ENCODE results near the gene ZNF787.

- TF ChIP-seq, protein P1, sequence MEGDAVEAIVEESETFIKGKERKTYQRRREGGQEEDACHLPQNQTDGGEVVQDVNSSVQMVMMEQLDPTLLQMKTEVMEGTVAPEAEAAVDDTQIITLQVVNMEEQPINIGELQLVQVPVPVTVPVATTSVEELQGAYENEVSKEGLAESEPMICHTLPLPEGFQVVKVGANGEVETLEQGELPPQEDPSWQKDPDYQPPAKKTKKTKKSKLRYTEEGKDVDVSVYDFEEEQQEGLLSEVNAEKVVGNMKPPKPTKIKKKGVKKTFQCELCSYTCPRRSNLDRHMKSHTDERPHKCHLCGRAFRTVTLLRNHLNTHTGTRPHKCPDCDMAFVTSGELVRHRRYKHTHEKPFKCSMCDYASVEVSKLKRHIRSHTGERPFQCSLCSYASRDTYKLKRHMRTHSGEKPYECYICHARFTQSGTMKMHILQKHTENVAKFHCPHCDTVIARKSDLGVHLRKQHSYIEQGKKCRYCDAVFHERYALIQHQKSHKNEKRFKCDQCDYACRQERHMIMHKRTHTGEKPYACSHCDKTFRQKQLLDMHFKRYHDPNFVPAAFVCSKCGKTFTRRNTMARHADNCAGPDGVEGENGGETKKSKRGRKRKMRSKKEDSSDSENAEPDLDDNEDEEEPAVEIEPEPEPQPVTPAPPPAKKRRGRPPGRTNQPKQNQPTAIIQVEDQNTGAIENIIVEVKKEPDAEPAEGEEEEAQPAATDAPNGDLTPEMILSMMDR (IDR thresholded peaks at IDR 0.05; ENCODE audit: low read depth, low read length, missing input control) = peak; percentile 51
- TF ChIP-seq REST (IDR thresholded peaks at IDR 0.05) = no peak
- no peak for TF ChIP-seq TAF1 (conservative IDR thresholded peaks at IDR 0.05)
- peak; percentile 66 to 74 for TF ChIP-seq RAD21 (IDR thresholded peaks at IDR 0.05)
- TF ChIP-seq, protein P2, sequence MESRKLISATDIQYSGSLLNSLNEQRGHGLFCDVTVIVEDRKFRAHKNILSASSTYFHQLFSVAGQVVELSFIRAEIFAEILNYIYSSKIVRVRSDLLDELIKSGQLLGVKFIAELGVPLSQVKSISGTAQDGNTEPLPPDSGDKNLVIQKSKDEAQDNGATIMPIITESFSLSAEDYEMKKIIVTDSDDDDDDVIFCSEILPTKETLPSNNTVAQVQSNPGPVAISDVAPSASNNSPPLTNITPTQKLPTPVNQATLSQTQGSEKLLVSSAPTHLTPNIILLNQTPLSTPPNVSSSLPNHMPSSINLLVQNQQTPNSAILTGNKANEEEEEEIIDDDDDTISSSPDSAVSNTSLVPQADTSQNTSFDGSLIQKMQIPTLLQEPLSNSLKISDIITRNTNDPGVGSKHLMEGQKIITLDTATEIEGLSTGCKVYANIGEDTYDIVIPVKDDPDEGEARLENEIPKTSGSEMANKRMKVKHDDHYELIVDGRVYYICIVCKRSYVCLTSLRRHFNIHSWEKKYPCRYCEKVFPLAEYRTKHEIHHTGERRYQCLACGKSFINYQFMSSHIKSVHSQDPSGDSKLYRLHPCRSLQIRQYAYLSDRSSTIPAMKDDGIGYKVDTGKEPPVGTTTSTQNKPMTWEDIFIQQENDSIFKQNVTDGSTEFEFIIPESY (IDR thresholded peaks at IDR 0.05) = no peak
- TF ChIP-seq, protein P3, sequence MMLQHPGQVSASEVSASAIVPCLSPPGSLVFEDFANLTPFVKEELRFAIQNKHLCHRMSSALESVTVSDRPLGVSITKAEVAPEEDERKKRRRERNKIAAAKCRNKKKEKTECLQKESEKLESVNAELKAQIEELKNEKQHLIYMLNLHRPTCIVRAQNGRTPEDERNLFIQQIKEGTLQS (IDR thresholded peaks at IDR 0.05) = no peak
- no peak for TF ChIP-seq EGR1 (IDR thresholded peaks at IDR 0.05; ENCODE audit: low read depth in 2 of 2)
- TF ChIP-seq YY1 (IDR thresholded peaks at IDR 0.05) = no peak
Observed at GRCh38 chr19:56080669-56081401, 40.3 kb downstream of the ZNF787 start.

All from liver (tissue), 3 donors.